Mammary epithelial cell (primary cell): ENCODE data around the gene UHRF1.

ENCODE experiments used
- CTCF ChIP-seq, 2 donors: IDR thresholded peaks in 1 of 2; conservative IDR thresholded peaks in 1 of 2; 2 replicates each; pipeline ENCODE4 v1.5.1; 2011 to 2012; ENCODE audit warnings: inconsistent platforms in 2 of 2, low read length in 2 of 2, mild to moderate bottlenecking in 2 of 2, control low read depth in 1 of 2, low read depth in 1 of 2; ENCODE audit not compliant: insufficient read depth in 1 of 2; ENCODE audit errors: extremely low read depth in 1 of 2
- EZH2 ChIP-seq: IDR thresholded peaks from 2 replicates; pipeline ENCODE4 v1.6.1; 2012; ENCODE audit warnings: low read length, inconsistent platforms, borderline replicate concordance

GRCh38 chr19:4977299-4978174 is 68.2 kb downstream of the UHRF1 start:
- TF ChIP-seq CTCF (conservative IDR thresholded peaks at IDR 0.05 in 1 of 2, IDR thresholded peaks at IDR 0.05 in 1 of 2; ENCODE audit: extremely low read depth in 1 of 2, insufficient read depth in 1 of 2, low read depth in 1 of 2, low read length in 2 of 2) (no peak), EZH2 (no peak)
